Medulla oblongata (tissue), 1 donor: ENCODE measurements around the gene FAM118A.

Experiments
- DNase-seq: peaks from one replicate; pipeline ENCODE4 v3.0.0-alpha.2; 2015; ENCODE audit errors: extremely low spot score

The FAM118A gene

GRCh38 chr22:45376009-45376408 is 66.3 kb downstream of the FAM118A start:
- no peak for DNase-seq

- no peak for DNase-seq
Observed at GRCh38 chr22:45376703-45377102, 67.0 kb downstream of the FAM118A start.

GRCh38 chr22:45381348-45381747 is 71.6 kb downstream of the FAM118A start:
- no peak for DNase-seq

DNA sequence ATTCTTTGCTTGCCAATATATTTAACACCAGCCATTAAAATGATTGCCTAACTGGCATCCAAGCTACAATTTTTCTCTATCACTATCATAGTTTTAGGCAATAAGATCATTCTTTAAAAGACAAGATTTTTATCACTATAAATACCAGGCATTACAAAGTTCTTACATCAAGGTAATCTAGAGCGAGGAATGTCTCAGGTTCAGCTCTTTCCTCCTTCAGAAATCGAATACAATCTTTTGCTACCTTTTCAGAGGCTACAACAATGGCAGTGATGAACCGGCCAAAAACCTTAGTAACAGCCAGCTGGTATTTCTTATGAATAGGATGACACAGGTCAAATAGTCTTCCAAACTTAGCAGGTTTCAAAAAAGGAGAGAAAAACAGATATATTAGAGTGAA is 79.8 kb downstream of the FAM118A start:
- no peak for DNase-seq
